Keratinocyte (primary cell): ENCODE results near the gene BACE1-AS.

Experiments
- CTCF ChIP-seq, 3 experiments: IDR thresholded peaks in 1 of 3; conservative IDR thresholded peaks in 1 of 3; optimal IDR thresholded peaks in 1 of 3; 2 replicates in 2 of 3; 3 replicates in 1 of 3; pipeline versions ENCODE3 to v1.5.1; 2011; ENCODE audit warnings: low read length in 3 of 3, mild to moderate bottlenecking in 3 of 3, moderate library complexity in 2 of 3, control low read depth in 1 of 3, inconsistent platforms in 1 of 3; ENCODE audit not compliant: insufficient read depth in 2 of 3; ENCODE audit errors: extremely low read depth in 1 of 3
- EZH2 ChIP-seq: IDR thresholded peaks from one replicate; pipeline ENCODE4 v1.6.1; 2012; ENCODE audit warnings: inconsistent platforms, mild to moderate bottlenecking, low read length, moderate library complexity

- no peak for TF ChIP-seq CTCF (optimal IDR thresholded peaks at IDR 0.05 in 1 of 3, IDR thresholded peaks at IDR 0.05 in 1 of 3, conservative IDR thresholded peaks at IDR 0.05 in 1 of 3; ENCODE audit: extremely low read depth in 1 of 3, insufficient read depth in 2 of 3, low read length in 3 of 3)
- TF ChIP-seq EZH2 = no peak
Measured at GRCh38 chr11:117300283-117300663, 9.1 kb downstream of the BACE1-AS start.
